ENCODE data around the gene HMGN4. TPM values are rescaled to one million over a fixed set of nuclear protein-coding genes. Genes with fewer than 3 reads are reported as not detected.

HMGN4 gene
- total RNA-seq, 1 experiment from 2014 or later, result 29.6 TPM

DNA sequence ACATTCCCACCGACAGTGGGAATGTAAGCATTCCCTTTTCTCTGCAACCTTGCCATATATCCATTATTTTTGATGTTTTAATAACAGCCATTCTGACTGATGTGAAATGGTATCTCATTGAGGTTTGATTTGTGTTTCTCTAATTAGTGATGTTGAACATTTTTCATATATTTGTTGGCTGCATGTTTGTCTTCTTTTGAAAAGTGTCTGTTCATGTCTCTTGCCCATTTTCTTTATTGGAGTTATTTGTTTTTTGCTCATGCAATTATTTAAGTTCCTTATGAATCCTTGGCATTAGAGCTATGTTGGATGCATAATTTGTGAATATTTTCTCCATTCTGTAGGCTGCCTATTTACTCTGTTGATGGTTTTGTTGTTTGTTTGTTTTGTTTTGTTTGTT lies 40.6 kb downstream of the HMGN4 start:
- intact Hi-C loops (cut with micrococcal nuclease; ENCODE audit: unreplicated experiment), result no loop called here
- peaks cover 8% of the 10 kb centered on the region; the same call in 1 of the 2 replicates for H3K9me3 ChIP-seq
- POLR2A ChIA-PET, result no interaction called here

DNA sequence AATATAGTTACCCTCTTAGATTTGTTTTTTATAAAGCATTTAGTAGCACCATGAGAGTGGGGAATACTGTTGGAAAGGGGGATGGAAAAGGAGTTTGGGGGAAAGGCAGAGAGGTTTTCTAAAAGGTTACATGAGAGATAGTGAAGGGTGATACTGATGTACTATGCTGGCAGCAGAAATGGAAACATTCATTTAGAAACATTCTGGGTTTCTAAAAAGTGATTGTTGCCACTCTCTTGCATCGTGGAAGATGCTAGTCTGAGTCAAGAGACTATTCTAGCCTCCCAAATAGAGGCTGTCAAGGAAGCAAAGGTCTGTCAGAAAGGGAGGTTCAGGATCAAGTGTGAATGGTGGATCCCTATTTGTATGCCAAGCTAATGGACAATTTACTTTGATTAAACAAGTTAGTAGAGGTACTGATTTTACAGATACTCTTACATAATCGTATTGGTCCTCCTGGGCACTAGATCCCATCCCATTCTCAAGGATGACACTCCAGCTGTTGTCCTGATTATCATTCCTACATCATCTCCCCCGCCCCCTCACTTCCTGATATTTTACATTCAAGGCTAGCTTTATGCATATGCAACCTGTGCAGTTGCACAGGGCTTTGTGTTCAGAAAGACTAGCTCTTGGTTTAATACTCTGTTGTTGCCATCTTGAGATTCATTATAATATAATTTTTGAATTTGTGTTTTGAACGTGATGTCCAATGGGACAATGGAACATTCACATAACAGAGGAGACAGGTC lies 43.2 kb downstream of the HMGN4 start:
- intact Hi-C loops (cut with micrococcal nuclease; ENCODE audit: unreplicated experiment), result no loop called here
- H3K4me1 Mint-ChIP-seq (ENCODE audit: low read depth, unreplicated experiment), result no peaks in the 10 kb centered on the region
- no peak for DNase-seq

More for the DNA sequence above, 40.6 kb downstream of the HMGN4 start:
- DNase-seq, result no peak
- BruUV-seq (replicated peaks), result no TSS peak
- Mint-ChIP-seq H3K9me3 (ENCODE audit: unreplicated experiment) (no peaks in the 10 kb centered on the region), H3K27ac (ENCODE audit: unreplicated experiment) (no peak overlapping the region), H3K4me1 (ENCODE audit: low read depth, unreplicated experiment) (no peaks in the 10 kb centered on the region), H3K36me3 (ENCODE audit: insufficient read depth, unreplicated experiment) (peaks cover 6% of the 10 kb centered on the region), H3K27me3 (ENCODE audit: insufficient read depth, unreplicated experiment) (peaks cover 7% of the 10 kb centered on the region), H3K4me3 (ENCODE audit: unreplicated experiment) (no peak overlapping the region)
- H3K27me3 ChIP-seq (replicated peaks; ENCODE audit: control insufficient read depth, insufficient read depth, low read length), result no peaks in the 10 kb centered on the region
- no peaks in the 10 kb centered on the region for H3K4me1 ChIP-seq
- TF ChIP-seq, protein P1, sequence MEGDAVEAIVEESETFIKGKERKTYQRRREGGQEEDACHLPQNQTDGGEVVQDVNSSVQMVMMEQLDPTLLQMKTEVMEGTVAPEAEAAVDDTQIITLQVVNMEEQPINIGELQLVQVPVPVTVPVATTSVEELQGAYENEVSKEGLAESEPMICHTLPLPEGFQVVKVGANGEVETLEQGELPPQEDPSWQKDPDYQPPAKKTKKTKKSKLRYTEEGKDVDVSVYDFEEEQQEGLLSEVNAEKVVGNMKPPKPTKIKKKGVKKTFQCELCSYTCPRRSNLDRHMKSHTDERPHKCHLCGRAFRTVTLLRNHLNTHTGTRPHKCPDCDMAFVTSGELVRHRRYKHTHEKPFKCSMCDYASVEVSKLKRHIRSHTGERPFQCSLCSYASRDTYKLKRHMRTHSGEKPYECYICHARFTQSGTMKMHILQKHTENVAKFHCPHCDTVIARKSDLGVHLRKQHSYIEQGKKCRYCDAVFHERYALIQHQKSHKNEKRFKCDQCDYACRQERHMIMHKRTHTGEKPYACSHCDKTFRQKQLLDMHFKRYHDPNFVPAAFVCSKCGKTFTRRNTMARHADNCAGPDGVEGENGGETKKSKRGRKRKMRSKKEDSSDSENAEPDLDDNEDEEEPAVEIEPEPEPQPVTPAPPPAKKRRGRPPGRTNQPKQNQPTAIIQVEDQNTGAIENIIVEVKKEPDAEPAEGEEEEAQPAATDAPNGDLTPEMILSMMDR (IDR thresholded peaks at IDR 0.05; ENCODE audit: insufficient read depth in 1 of 2, low read depth in 1 of 2, low read length in 1 of 2, severe bottlenecking in 1 of 2, unreplicated experiment in 1 of 2), result no peak
- CTCF ChIA-PET, result no interaction called here
- H3K36me3 ChIP-seq (ENCODE audit: control insufficient read depth, insufficient read depth, low read length), result no peaks in the 10 kb centered on the region
- no peak overlapping the region for H3K4me3 ChIP-seq (ENCODE audit: low read depth, low read length)

DNA sequence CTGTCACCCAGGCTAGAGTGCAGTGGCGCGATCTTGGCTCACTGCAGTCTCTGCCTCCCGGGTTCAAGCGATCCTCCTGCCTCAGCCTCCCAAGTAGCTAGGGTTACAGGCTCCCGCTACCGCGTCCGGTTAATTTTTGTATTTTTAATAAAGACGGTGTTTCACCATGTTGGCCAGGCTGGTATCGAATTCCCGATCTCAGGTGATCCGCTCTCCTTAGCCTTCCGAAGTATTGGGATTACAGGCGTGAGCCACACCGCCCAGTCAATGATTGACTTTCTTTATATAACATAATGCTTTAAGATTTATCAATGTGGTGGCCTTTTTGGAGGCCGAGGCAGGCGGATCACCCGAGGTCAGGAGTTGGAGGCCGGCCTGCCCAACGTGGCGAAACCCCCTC lies 50.8 kb downstream of the HMGN4 start:
- H3K27ac Mint-ChIP-seq (ENCODE audit: unreplicated experiment), result no peak overlapping the region
- no peaks in the 10 kb centered on the region for H3K4me1 Mint-ChIP-seq (ENCODE audit: low read depth, unreplicated experiment)
- H3K9me3 Mint-ChIP-seq (ENCODE audit: unreplicated experiment), result peaks cover 13% of the 10 kb centered on the region
- no peak overlapping the region for H3K4me3 Mint-ChIP-seq (ENCODE audit: unreplicated experiment)
- H3K9me3 ChIP-seq, result no peaks in the 10 kb centered on the region
- ChIA-PET POLR2A (no interaction called here), CTCF (no interaction called here)
- H3K36me3 Mint-ChIP-seq (ENCODE audit: insufficient read depth, unreplicated experiment), result peaks cover 5% of the 10 kb centered on the region
- H3K4me1 ChIP-seq, result no peaks in the 10 kb centered on the region
- H3K27me3 Mint-ChIP-seq (ENCODE audit: insufficient read depth, unreplicated experiment), result peaks cover 8% of the 10 kb centered on the region
- H3K4me3 ChIP-seq (ENCODE audit: low read depth, low read length), result no peak overlapping the region
- no peaks in the 10 kb centered on the region for H3K36me3 ChIP-seq (ENCODE audit: control insufficient read depth, insufficient read depth, low read length)
- no TSS peak for BruUV-seq (replicated peaks)
- TF ChIP-seq, protein P1 (IDR thresholded peaks at IDR 0.05; ENCODE audit: insufficient read depth in 1 of 2, low read depth in 1 of 2, low read length in 1 of 2, severe bottlenecking in 1 of 2, unreplicated experiment in 1 of 2), result no peak
- intact Hi-C loops (cut with micrococcal nuclease; ENCODE audit: unreplicated experiment), result no loop called here
- H3K27me3 ChIP-seq (replicated peaks; ENCODE audit: control insufficient read depth, insufficient read depth, low read length), result no peaks in the 10 kb centered on the region
- DNase-seq, result no peak

More for the DNA sequence above, 43.2 kb downstream of the HMGN4 start:
- Mint-ChIP-seq H3K9me3 (ENCODE audit: unreplicated experiment) (no peaks in the 10 kb centered on the region), H3K36me3 (ENCODE audit: insufficient read depth, unreplicated experiment) (peaks cover 6% of the 10 kb centered on the region), H3K27ac (ENCODE audit: unreplicated experiment) (no peak overlapping the region), H3K27me3 (ENCODE audit: insufficient read depth, unreplicated experiment) (peaks cover 7% of the 10 kb centered on the region), H3K4me3 (ENCODE audit: unreplicated experiment) (no peak overlapping the region)
- Histone ChIP-seq H3K4me1 (no peaks in the 10 kb centered on the region), H3K36me3 (ENCODE audit: control insufficient read depth, insufficient read depth, low read length) (no peaks in the 10 kb centered on the region), H3K9me3 (peaks cover 8% of the 10 kb centered on the region; the same call in 1 of the 2 replicates), H3K4me3 (ENCODE audit: low read depth, low read length) (no peak overlapping the region), H3K27me3 (replicated peaks; ENCODE audit: control insufficient read depth, insufficient read depth, low read length) (no peaks in the 10 kb centered on the region)
- CTCF ChIA-PET, result no interaction called here
- TF ChIP-seq, protein P1 (IDR thresholded peaks at IDR 0.05; ENCODE audit: insufficient read depth in 1 of 2, low read depth in 1 of 2, low read length in 1 of 2, severe bottlenecking in 1 of 2, unreplicated experiment in 1 of 2), result no peak
- POLR2A ChIA-PET, result no interaction called here
- BruUV-seq (replicated peaks), result no TSS peak
